ENCODE data around the gene CCDC28B.

- TF ChIP-seq CTCF (conservative IDR thresholded peaks at IDR 0.05 in 1 of 2, IDR thresholded peaks at IDR 0.05 in 1 of 2; ENCODE audit: low read depth in 1 of 2, low read length in 2 of 2): peak; percentile 3 to 27
- TF ChIP-seq EZH2 (IDR thresholded peaks at IDR 0.05; ENCODE audit: low read length, missing control alignments): no peak
These were observed 40.0 kb downstream of the CCDC28B start for GRCh38 chr1:32240140-32240951.
